Spleen (tissue), 11 donors: ENCODE measurements around the gene COQ4. TPM values are rescaled to one million over a fixed set of nuclear protein-coding genes. Genes with fewer than 3 reads are reported as not detected.
"Not testable (repeated sequence)": the region's sequence is repeated elsewhere in the genome, so short reads cannot be mapped to it uniquely, and the experiment has no call there.

ENCODE experiments used
- DNase-seq: peaks from one replicate; pipeline ENCODE4 v3.0.0-alpha.2; 2020
- H3K27ac ChIP-seq, 8 donors: fragments of 200-600 bp; sonication (generic) in 7 of 8; 1 replicate in 4 of 8; 2 replicates in 4 of 8; pipeline versions ENCODE4 v1.5.0 to v1.8.0; 2016 to 2021; ENCODE audit warnings: inconsistent platforms in 4 of 8, mild to moderate bottlenecking in 4 of 8, moderate library complexity in 1 of 8
- H3K27me3 ChIP-seq, 7 donors: fragments of 200-600 bp; sonication (generic) in 6 of 7; replicated peaks in 1 of 7; 1 replicate in 4 of 7; 2 replicates in 3 of 7; pipeline versions ENCODE4 v1.5.0 to v1.8.0; 2016 to 2021; ENCODE audit warnings: inconsistent platforms in 3 of 7, mild to moderate bottlenecking in 1 of 7
- H3K36me3 ChIP-seq, 6 donors: fragments of 200-600 bp; sonication (generic) in 5 of 6; 1 replicate in 4 of 6; 2 replicates in 2 of 6; pipeline versions ENCODE4 v1.5.0 to v1.8.0; 2016 to 2021; ENCODE audit warnings: inconsistent platforms in 2 of 6
- H3K4me1 ChIP-seq, 6 donors: fragments of 200-600 bp; sonication (generic) in 5 of 6; 1 replicate in 3 of 6; 2 replicates in 3 of 6; pipeline versions ENCODE4 v1.5.0 to v1.8.0; 2016 to 2021; ENCODE audit warnings: inconsistent platforms in 3 of 6
- H3K4me3 ChIP-seq, 8 donors: fragments of 200-600 bp; sonication (generic) in 7 of 8; 1 replicate in 4 of 8; 2 replicates in 4 of 8; pipeline versions ENCODE4 v1.5.0 to v1.8.0; 2016 to 2021; ENCODE audit warnings: inconsistent platforms in 4 of 8, mild to moderate bottlenecking in 4 of 8, moderate library complexity in 2 of 8
- H3K9me3 ChIP-seq, 8 donors: fragments of 200-600 bp; sonication (generic) in 7 of 8; 1 replicate in 4 of 8; 2 replicates in 4 of 8; pipeline versions ENCODE4 v1.5.0 to v1.8.0; 2016 to 2021; ENCODE audit warnings: inconsistent platforms in 4 of 8
- CTCF ChIP-seq, 11 experiments: fragments of 200-600 bp in 7 of 11; fragments of 450-650 bp in 4 of 11; sonication (generic) in 4 of 11; IDR thresholded peaks in 8 of 11; conservative IDR thresholded peaks in 3 of 11; 1 replicate in 7 of 11; 2 replicates in 4 of 11; pipeline versions ENCODE4 v1.4.0 to v1.8.0; 2016 to 2021; ENCODE audit warnings: antibody characterized with exemption in 11 of 11, inconsistent platforms in 4 of 11, mild to moderate bottlenecking in 1 of 11
- POLR2A ChIP-seq, 3 donors: fragments of 450-650 bp; IDR thresholded peaks; one replicate each; pipeline ENCODE4 v1.5.1; 2017; ENCODE audit warnings: antibody characterized with exemption in 3 of 3, mild to moderate bottlenecking in 1 of 3
- POLR2AphosphoS5 ChIP-seq, 3 donors: sonication (generic); formaldehyde crosslinking; IDR thresholded peaks; one replicate each; pipeline ENCODE4 v1.5.1; 2017; ENCODE audit warnings: antibody characterized with exemption in 3 of 3
- WGBS, 5 donors: extraction: QIAGEN DNeasy Blood & Tissue Kit in 3 of 5; methylation state at CpG; one replicate each; pipeline versions ENCODE4 v1.1.5 to v1.1.7; 2013 to 2018; 5-methylcytosine and 5-hydroxymethylcytosine counted together
- intact Hi-C: fragments of 100-400 bp; cut with DNase I; formaldehyde crosslinking; loops from one replicate; pipeline ENCODE4 v1.15.0; 2023; ENCODE audit warnings: low total_unique reads
- polyA plus RNA-seq, 3 donors: library from polyadenylated mRNA; stranded (reverse); fragments of 200-250 nt; gene quantifications; one replicate each; pipeline ENCODE4 v1.2.1, GENCODE V29; 2013
- total RNA-seq, 7 donors: library from RNA; depleted of rRNA in 3 of 7; stranded (reverse); fragments of >200 nt in 3 of 7; fragmentation: NEBNext Ultra II Directional in 4 of 7; extraction: Animal tissue kit (Norgen Biotek cat#: 25700) in 4 of 7; gene quantifications; one replicate each; pipeline versions ENCODE4 v1.1.0 to v1.2.1, GENCODE V29; 2016 to 2021
- donor health status: healthy with polysubstance abuse.
- donor health status: DM: no; HTN: no; CAD: no; lungs with moderate emphysema.
- donor health status: DM: no; HTN: no; CAD: no.
- donor health status: Bipolar disorder and iron deficiency.
- donor health status: healthy.
- donor health status: DM: no; HTN: no; CAD: no.
- donor health status: DM: yes; HTN: yes; CAD: no.

COQ4 gene
- total and polyA plus RNA-seq, 10 donors = 23.9 to 63.7 (median 38.2) TPM

- DNase-seq = peak; percentile 99
- no peaks in the 10 kb centered on the region for H3K27me3 ChIP-seq
- H3K4me1 ChIP-seq = peaks cover 14 to 68% (median 39%) of the 10 kb centered on the region in 6 donors
- H3K4me3 ChIP-seq = peak within 1 kb of the TSS; percentile 70 to 88 (median 80)
- no peaks in the 10 kb centered on the region for H3K9me3 ChIP-seq
- peaks cover 0 to 29% (median 20%) of the 10 kb centered on the region in 6 donors for H3K36me3 ChIP-seq
- WGBS, 5 donors = 0% methylated on average over 25 to 38 of the region's 38 CpGs
- intact Hi-C loops = no loop called here
- TF ChIP-seq CTCF (IDR thresholded peaks at IDR 0.05 in 8 of 11, conservative IDR thresholded peaks at IDR 0.05 in 3 of 11) (peak in 3 of 11 experiments; percentile 10 to 39 (median 16)), POLR2AphosphoS5 (IDR thresholded peaks at IDR 0.05) (peak; percentile 98 to 99 (median 98)), POLR2A (IDR thresholded peaks at IDR 0.05) (peak; percentile 70 to 94 (median 81))
- peak within 1 kb of the TSS; percentile 84 to 95 (median 89) for H3K27ac ChIP-seq
These were observed 46.5 kb upstream of the COQ4 start, which contains the start of gene SWI5 for GRCh38 chr9:128276008-128276573. Gene SWI5, plus strand, starts transcription at chr9:128276276.

GRCh38 chr9:128276574-128277270, 45.9 kb upstream of the COQ4 start:
- 18 to 23% (median 20%) methylated on average over 23 of the region's 23 CpGs for WGBS, 5 donors
- Histone ChIP-seq H3K4me3 (peak overlapping the region; percentile 66 to 88 (median 78)), H3K4me1 (peaks cover 14 to 68% (median 39%) of the 10 kb centered on the region in 6 donors), H3K27me3 (no peaks in the 10 kb centered on the region), H3K9me3 (no peaks in the 10 kb centered on the region), H3K27ac (peak overlapping the region; percentile 84 to 95 (median 89)), H3K36me3 (peaks cover 0 to 22% (median 15%) of the 10 kb centered on the region in 6 donors)
- no peak for DNase-seq
- intact Hi-C loops = no loop called here
- TF ChIP-seq CTCF (IDR thresholded peaks at IDR 0.05 in 8 of 11, conservative IDR thresholded peaks at IDR 0.05 in 3 of 11) = no peak
- no peak for TF ChIP-seq POLR2A (IDR thresholded peaks at IDR 0.05)
- no peak for TF ChIP-seq POLR2AphosphoS5 (IDR thresholded peaks at IDR 0.05)

GRCh38 chr9:128279088-128280073, 43.3 kb upstream of the COQ4 start:
- TF ChIP-seq POLR2AphosphoS5 (IDR thresholded peaks at IDR 0.05) = peak in 2 of 3 donors; percentile 33 to 69
- TF ChIP-seq POLR2A (IDR thresholded peaks at IDR 0.05) = peak in 1 of 3 donors; percentile 21
- intact Hi-C loops, H3K27me3 ChIP-seq, H3K9me3 ChIP-seq, H3K36me3 ChIP-seq, H3K4me3 ChIP-seq: not testable (repeated sequence)
- peak; percentile 77 for DNase-seq
- Histone ChIP-seq H3K4me1 (peaks cover 7 to 53% (median 30%) of the 10 kb centered on the region in 6 donors), H3K27ac (peak overlapping the region in 6 of 8 donors; percentile 19 to 61 (median 51))
- WGBS, 5 donors = 61 to 78% (median 72%) methylated on average over 22 of the region's 22 CpGs

- TF ChIP-seq POLR2AphosphoS5 (IDR thresholded peaks at IDR 0.05) (no peak), POLR2A (IDR thresholded peaks at IDR 0.05) (no peak), CTCF (IDR thresholded peaks at IDR 0.05 in 8 of 11, conservative IDR thresholded peaks at IDR 0.05 in 3 of 11) (no peak)
These were observed 42.5 kb upstream of the COQ4 start for GRCh38 chr9:128280084-128280622.

More at GRCh38 chr9:128280084-128280622, 42.5 kb upstream of the COQ4 start:
- no peak for DNase-seq
- 61 to 89% (median 72%) methylated on average over 5 of the region's 5 CpGs for WGBS, 5 donors
- H3K4me3 ChIP-seq = no peak overlapping the region
- intact Hi-C loops = no loop called here
- H3K27ac ChIP-seq = peak overlapping the region in 4 of 8 donors; percentile 51 to 61 (median 55)
- no peaks in the 10 kb centered on the region for H3K9me3 ChIP-seq
- H3K4me1 ChIP-seq = peaks cover 0 to 46% (median 22%) of the 10 kb centered on the region in 6 donors
- no peaks in the 10 kb centered on the region for H3K27me3 ChIP-seq
- H3K36me3 ChIP-seq = peaks cover 0 to 5% (median under 1%) of the 10 kb centered on the region in 6 donors
